K562 (cell line): ENCODE measurements around the gene C9orf50. TPM values are rescaled to one million over a fixed set of nuclear protein-coding genes. Genes with fewer than 3 reads are reported as not detected.

Experiments
- ASH1L ChIP-seq: fragments of 450-650 bp; IDR thresholded peaks from 2 replicates; pipeline ENCODE4 v1.6.1; 2018; ENCODE audit warnings: borderline replicate concordance, mild to moderate bottlenecking, low read depth; ENCODE audit not compliant: partially characterized antibody
- ATF7 ChIP-seq: fragments of 450-650 bp; IDR thresholded peaks from 2 replicates; pipeline ENCODE4 v1.7.1; 2014; ENCODE audit warnings: mild to moderate bottlenecking, moderate library complexity
- CREB3L1 ChIP-seq: fragments of 450-650 bp; IDR thresholded peaks from 2 replicates; pipeline ENCODE4 v1.6.1; 2014; ENCODE audit warnings: low read depth, mild to moderate bottlenecking, moderate library complexity, borderline replicate concordance
- ELF1 ChIP-seq: fragments of 200-800 bp; sonication (Bioruptor generic); IDR thresholded peaks from 2 replicates; pipeline ENCODE4 v1.6.1; 2016; ENCODE audit warnings: missing genetic modification characterization, missing compliant biosample characterization
- HDGF ChIP-seq: fragments of 450-650 bp; IDR thresholded peaks from 2 replicates; pipeline ENCODE4 v1.6.1; 2016
- IFI16 ChIP-seq: fragments of 250-450 bp; sonication (Bioruptor Pico); IDR thresholded peaks from 2 replicates; pipeline ENCODE4 v2.1.2; 2022; ENCODE audit warnings: mild to moderate bottlenecking, inconsistent platforms
- JUN ChIP-seq, 2 experiments: sonication (generic) in 1 of 2; formaldehyde crosslinking in 1 of 2; IDR thresholded peaks; 2 replicates each; pipeline versions ENCODE4 v1.6.1 to v1.8.0; 2012 to 2022; ENCODE audit warnings: borderline replicate concordance in 2 of 2, mild to moderate bottlenecking in 2 of 2, improper control_type of control experiment in 1 of 2, low read depth in 1 of 2, low read length in 1 of 2, missing genetic modification reagents in 1 of 2
- MNT ChIP-seq, 2 experiments: fragments of 450-650 bp; conservative IDR thresholded peaks; 2 replicates each; pipeline ENCODE4 v1.6.1; 2017; ENCODE audit warnings: mild to moderate bottlenecking in 2 of 2, moderate library complexity in 2 of 2
- NFRKB ChIP-seq: fragments of 450-650 bp; IDR thresholded peaks from 2 replicates; pipeline ENCODE4 v1.6.1; 2016; ENCODE audit warnings: low read depth
- PRDM10 ChIP-seq: fragments of 450-650 bp; IDR thresholded peaks from 2 replicates; pipeline ENCODE4 v1.6.1; 2018; ENCODE audit not compliant: partially characterized antibody
- SPI1 ChIP-seq: IDR thresholded peaks from 2 replicates; pipeline ENCODE4 v1.6.1; 2011; ENCODE audit warnings: low read depth, low read length, control low read depth, borderline replicate concordance
- TCF7 ChIP-seq: sonication (generic); IDR thresholded peaks from 2 replicates; pipeline ENCODE4 v1.6.1; 2016; ENCODE audit warnings: antibody characterized with exemption, borderline replicate concordance
- TRIM25 ChIP-seq: fragments of 450-650 bp; IDR thresholded peaks from 2 replicates; pipeline ENCODE4 v1.7.0; 2016; ENCODE audit warnings: borderline replicate concordance
- USF2 ChIP-seq: sonication (generic); formaldehyde crosslinking; IDR thresholded peaks from 2 replicates; pipeline ENCODE4 v1.5.0; 2020; ENCODE audit warnings: missing genetic modification reagents
- YY1 ChIP-seq, 3 experiments: IDR thresholded peaks; 2 replicates each; pipeline ENCODE4 v1.6.1; 2011; ENCODE audit warnings: low read length in 2 of 3, mild to moderate bottlenecking in 2 of 3, moderate library complexity in 2 of 3, borderline replicate concordance in 1 of 3, control low read depth in 1 of 3, low read depth in 1 of 3; ENCODE audit not compliant: insufficient read depth in 3 of 3, insufficient replicate concordance in 2 of 3, control insufficient read depth in 1 of 3, insufficient read length in 1 of 3; ENCODE audit errors: extremely low read depth in 1 of 3
- ZNF143 ChIP-seq: sonication (generic); formaldehyde crosslinking; IDR thresholded peaks from 2 replicates; pipeline ENCODE4 v1.9.0; 2022; ENCODE audit warnings: mild to moderate bottlenecking, missing genetic modification reagents
- ZNF23 ChIP-seq: fragments of 250-450 bp; sonication (Bioruptor Pico); IDR thresholded peaks from 2 replicates; pipeline ENCODE4 v1.4.0; 2020; ENCODE audit warnings: mild to moderate bottlenecking
- polyA plus RNA-seq, 8 experiments: library from polyadenylated mRNA; depleted of rRNA in 4 of 8; stranded (reverse) in 5 of 8; unstranded in 3 of 8; fragments of >200 nt; fragmentation: Nextera tagmentation in 2 of 8; fragmentation: Illumina TruSeq in 1 of 8; extraction: Ambion mirVana in 2 of 8; extraction: Trizol in 1 of 8; gene quantifications; 2 replicates each; pipeline versions ENCODE4 v1.2.1 to v1.2.3, GENCODE V29; 2011 to 2014; ENCODE audit warnings: inconsistent platforms in 1 of 8, missing spikeins in 1 of 8
- total RNA-seq, 7 experiments: library from RNA; depleted of rRNA in 6 of 7; stranded (reverse); fragments of >200 nt in 6 of 7; fragmentation: Illumina TruSeq in 2 of 7; extraction: Trizol in 2 of 7; gene quantifications; 2 replicates each; pipeline versions ENCODE4 v1.2.1 to v1.2.3, GENCODE V29; 2011 to 2021; ENCODE audit warnings: low replicate concordance in 1 of 7

Gene C9orf50
- total and polyA plus RNA-seq, 9 of the 15 experiments (the other 6 are each of a cell fraction or from before 2014, with no cell fraction given) = not detected

GRCh38 chr9:129584136-129584535 lies 36.8 kb downstream of the C9orf50 start (continued):
- TF ChIP-seq PRDM10 (peak; percentile 97), SPI1 (peak; percentile 76), CREB3L1 (peak; percentile 66; the same call in 1 of the 2 replicates), ATF7 (peak; percentile 59), MNT (conservative IDR thresholded peaks at IDR 0.05) (peak in 1 of 2 experiments; percentile 29; a peak in 2 of 4 replicates), TCF7 (no peak), USF2 (peak; percentile 96), NFRKB (peak; percentile 14; the same call in 1 of the 2 replicates), TRIM25 (no peak), ZNF23 (CRISPR knock-in tag) (no peak), ZNF143 (CRISPR knock-in tag) (peak; percentile 94), JUN (IDR thresholded peaks at IDR 0.05; ENCODE audit: borderline replicate concordance, low read depth, low read length) (0 out of 2 replicates have a peak, but pooled peaks have one; percentile 17), JUN (CRISPR knock-in tag; IDR thresholded peaks at IDR 0.05; ENCODE audit: borderline replicate concordance) (no peak), HDGF (no peak), ASH1L (peak; percentile 75), YY1 (IDR thresholded peaks at IDR 0.05; ENCODE audit: borderline replicate concordance in 1 of 3, control insufficient read depth in 1 of 3, extremely low read depth in 1 of 3, insufficient read depth in 3 of 3, insufficient read length in 1 of 3, insufficient replicate concordance in 2 of 3, low read depth in 1 of 3, low read length in 2 of 3) (peak; percentile 19 to 86 (median 69)), IFI16 (CRISPR knock-in tag) (no peak), ELF1 (tag) (peak; percentile 95)
